HG03521 (cell line): ENCODE measurements around the gene TRIM61.
A peak's percentile ranks its signal among the peaks of the same experiment; 100 is the strongest.
"Not testable (repeated sequence)": the region's sequence is repeated elsewhere in the genome, so short reads cannot be mapped to it uniquely, and the experiment has no call there.

ENCODE experiments used
- ATAC-seq: cut with Tn5 transposase; IDR thresholded peaks from one replicate; pipeline ENCODE4 v1.9.1; 2021; ENCODE audit warnings: mild to moderate bottlenecking, moderate library complexity; ENCODE audit not compliant: unreplicated experiment

TRIM61 gene

GRCh38 chr4:164959421-164959820 lies 18.0 kb downstream of the TRIM61 start:
- ATAC-seq: not testable (repeated sequence)

GRCh38 chr4:164956766-164957643 lies 20.5 kb downstream of the TRIM61 start:
- ATAC-seq: peak; percentile 100

- no peak for ATAC-seq
These were observed 22.2 kb downstream of the TRIM61 start for GRCh38 chr4:164955107-164955805.

- no peak for ATAC-seq
These were observed 24.9 kb downstream of the TRIM61 start for GRCh38 chr4:164952551-164952950.

- ATAC-seq: no peak
These were observed 27.9 kb downstream of the TRIM61 start for GRCh38 chr4:164949448-164950143.

- ATAC-seq: no peak
These were observed 28.5 kb downstream of the TRIM61 start for GRCh38 chr4:164948975-164949374.

- not testable (repeated sequence) for ATAC-seq
These were observed 29.5 kb downstream of the TRIM61 start for GRCh38 chr4:164948006-164948405.

GRCh38 chr4:164946810-164947209 lies 30.6 kb downstream of the TRIM61 start:
- no peak for ATAC-seq

GRCh38 chr4:164945146-164945545 lies 32.3 kb downstream of the TRIM61 start:
- no peak for ATAC-seq

- ATAC-seq: no peak
These were observed 34.3 kb downstream of the TRIM61 start for GRCh38 chr4:164943192-164943591.

GRCh38 chr4:164937576-164938270 lies 39.7 kb downstream of the TRIM61 start:
- ATAC-seq: peak; percentile 65

- peak; percentile 54 for ATAC-seq
These were observed 41.4 kb downstream of the TRIM61 start for GRCh38 chr4:164935865-164936606.

GRCh38 chr4:164935363-164935762 lies 42.1 kb downstream of the TRIM61 start:
- ATAC-seq: peak; percentile 52

GRCh38 chr4:164933244-164933643 lies 44.2 kb downstream of the TRIM61 start:
- ATAC-seq: no peak

- no peak for ATAC-seq
These were observed 45.7 kb downstream of the TRIM61 start for GRCh38 chr4:164931551-164932324.

GRCh38 chr4:164930647-164931046 lies 46.8 kb downstream of the TRIM61 start:
- no peak for ATAC-seq

- ATAC-seq: not testable (repeated sequence)
These were observed 50.4 kb downstream of the TRIM61 start for GRCh38 chr4:164927101-164927500.

GRCh38 chr4:164926301-164926700 lies 51.2 kb downstream of the TRIM61 start:
- ATAC-seq: no peak

- ATAC-seq: no peak
These were observed 52.7 kb downstream of the TRIM61 start for GRCh38 chr4:164924670-164925238.
